GM12873 (cell line): ENCODE results near the gene COL3A1.

Experiments
- TF ChIP-seq, protein P1 (sequence below): IDR thresholded peaks from 2 replicates; pipeline ENCODE4 v1.5.1; 2012; ENCODE audit warnings: low read depth, mild to moderate bottlenecking, moderate library complexity, low read length, control low read depth; ENCODE audit not compliant: insufficient read depth; ENCODE audit errors: missing control alignments

The COL3A1 gene

DNA sequence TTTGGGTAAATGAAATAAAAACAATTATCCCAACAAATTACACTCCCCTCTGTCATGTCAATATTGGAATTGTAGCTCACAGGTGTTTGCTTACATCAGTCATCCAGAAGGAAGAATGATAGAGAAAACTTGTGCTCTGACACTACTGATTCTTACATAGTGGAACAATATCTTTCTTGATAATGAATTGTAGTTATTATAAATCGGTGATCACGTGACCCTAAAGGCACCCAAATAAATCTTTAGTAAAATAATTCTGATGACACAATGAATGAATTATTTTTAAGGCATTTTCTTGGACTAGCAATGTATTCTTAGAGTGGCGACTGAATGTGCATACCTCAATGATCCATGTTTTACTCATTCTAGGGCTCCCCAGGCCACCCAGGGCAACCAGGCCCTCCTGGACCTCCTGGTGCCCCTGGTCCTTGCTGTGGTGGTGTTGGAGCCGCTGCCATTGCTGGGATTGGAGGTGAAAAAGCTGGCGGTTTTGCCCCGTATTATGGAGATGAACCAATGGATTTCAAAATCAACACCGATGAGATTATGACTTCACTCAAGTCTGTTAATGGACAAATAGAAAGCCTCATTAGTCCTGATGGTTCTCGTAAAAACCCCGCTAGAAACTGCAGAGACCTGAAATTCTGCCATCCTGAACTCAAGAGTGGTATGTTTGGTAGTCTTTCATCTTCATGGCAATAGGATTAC lies 34.5 kb downstream of the COL3A1 start:
- TF ChIP-seq, protein P1, sequence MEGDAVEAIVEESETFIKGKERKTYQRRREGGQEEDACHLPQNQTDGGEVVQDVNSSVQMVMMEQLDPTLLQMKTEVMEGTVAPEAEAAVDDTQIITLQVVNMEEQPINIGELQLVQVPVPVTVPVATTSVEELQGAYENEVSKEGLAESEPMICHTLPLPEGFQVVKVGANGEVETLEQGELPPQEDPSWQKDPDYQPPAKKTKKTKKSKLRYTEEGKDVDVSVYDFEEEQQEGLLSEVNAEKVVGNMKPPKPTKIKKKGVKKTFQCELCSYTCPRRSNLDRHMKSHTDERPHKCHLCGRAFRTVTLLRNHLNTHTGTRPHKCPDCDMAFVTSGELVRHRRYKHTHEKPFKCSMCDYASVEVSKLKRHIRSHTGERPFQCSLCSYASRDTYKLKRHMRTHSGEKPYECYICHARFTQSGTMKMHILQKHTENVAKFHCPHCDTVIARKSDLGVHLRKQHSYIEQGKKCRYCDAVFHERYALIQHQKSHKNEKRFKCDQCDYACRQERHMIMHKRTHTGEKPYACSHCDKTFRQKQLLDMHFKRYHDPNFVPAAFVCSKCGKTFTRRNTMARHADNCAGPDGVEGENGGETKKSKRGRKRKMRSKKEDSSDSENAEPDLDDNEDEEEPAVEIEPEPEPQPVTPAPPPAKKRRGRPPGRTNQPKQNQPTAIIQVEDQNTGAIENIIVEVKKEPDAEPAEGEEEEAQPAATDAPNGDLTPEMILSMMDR, result no peak

DNA sequence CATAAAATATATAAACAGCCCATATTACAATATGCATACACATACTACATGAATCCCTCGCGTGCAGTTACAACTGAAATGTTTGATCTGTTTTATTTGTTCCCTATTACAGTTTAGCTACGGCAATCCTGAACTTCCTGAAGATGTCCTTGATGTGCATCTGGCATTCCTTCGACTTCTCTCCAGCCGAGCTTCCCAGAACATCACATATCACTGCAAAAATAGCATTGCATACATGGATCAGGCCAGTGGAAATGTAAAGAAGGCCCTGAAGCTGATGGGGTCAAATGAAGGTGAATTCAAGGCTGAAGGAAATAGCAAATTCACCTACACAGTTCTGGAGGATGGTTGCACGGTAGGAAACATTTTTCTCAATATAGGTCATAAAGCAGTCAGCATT lies 36.4 kb downstream of the COL3A1 start:
- TF ChIP-seq, protein P1, result no peak

DNA sequence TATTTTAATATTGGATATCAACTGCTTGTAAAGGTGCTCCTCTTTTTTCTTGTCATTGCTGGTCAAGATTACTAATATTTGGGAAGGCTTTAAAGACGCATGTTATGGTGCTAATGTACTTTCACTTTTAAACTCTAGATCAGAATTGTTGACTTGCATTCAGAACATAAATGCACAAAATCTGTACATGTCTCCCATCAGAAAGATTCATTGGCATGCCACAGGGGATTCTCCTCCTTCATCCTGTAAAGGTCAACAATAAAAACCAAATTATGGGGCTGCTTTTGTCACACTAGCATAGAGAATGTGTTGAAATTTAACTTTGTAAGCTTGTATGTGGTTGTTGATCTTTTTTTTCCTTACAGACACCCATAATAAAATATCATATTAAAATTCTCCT lies 38.2 kb downstream of the COL3A1 start:
- TF ChIP-seq, protein P1, result no peak

DNA sequence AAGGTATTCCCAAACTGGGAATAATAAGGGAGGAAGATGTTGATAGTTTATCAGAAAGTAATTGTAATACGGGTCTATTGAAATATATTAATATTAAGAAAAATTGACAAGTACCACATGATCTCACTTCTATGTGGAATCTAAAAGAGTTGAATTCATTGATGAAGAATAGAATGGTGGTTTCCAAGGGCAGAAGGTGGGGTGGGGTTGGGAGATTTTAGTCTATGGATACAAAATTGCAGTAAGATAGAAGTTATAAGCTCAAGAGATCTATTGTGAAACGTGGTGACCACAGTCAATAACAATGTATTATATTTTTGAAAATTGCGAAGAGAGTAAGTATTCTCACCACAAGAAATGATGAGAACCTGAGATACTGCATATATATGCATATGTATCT lies 38.9 kb downstream of the COL3A1 start:
- TF ChIP-seq, protein P1, result no peak

DNA sequence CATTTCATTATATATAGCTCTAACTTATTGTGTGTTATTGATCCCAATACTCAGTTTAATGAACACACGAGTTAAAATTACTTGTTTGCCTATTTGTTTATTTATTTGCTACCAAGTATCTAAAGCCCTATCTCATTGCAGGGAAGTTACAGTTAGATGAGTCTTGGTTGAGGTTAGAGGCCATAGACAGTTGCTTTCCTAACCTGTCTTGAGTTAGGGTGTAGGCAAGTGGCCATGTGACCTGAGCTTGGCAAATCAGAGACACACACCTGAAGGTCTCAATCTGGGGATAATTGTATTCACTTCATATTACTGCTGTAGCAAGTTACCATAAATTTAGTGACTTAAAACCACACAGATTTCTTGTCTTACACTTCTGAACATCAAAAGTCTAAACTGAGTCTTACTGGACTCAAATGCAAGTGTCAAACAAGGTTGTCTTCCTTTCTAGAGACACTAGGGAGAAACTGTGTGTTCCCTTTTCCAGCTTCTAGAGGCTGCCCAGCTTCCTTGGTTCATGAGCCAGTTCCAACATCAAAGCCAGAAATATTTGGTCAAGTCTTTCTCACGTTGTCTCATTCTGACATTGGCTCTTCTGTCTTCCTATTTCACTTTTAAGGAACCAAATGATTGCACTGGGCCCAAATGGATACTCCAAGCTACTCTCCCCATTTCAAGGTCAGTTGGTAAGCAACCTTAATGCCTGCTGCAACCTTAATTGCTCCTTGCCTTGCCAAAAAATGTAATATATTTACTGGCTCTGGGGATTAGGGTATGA lies 39.7 kb downstream of the COL3A1 start:
- TF ChIP-seq, protein P1, result no peak

DNA sequence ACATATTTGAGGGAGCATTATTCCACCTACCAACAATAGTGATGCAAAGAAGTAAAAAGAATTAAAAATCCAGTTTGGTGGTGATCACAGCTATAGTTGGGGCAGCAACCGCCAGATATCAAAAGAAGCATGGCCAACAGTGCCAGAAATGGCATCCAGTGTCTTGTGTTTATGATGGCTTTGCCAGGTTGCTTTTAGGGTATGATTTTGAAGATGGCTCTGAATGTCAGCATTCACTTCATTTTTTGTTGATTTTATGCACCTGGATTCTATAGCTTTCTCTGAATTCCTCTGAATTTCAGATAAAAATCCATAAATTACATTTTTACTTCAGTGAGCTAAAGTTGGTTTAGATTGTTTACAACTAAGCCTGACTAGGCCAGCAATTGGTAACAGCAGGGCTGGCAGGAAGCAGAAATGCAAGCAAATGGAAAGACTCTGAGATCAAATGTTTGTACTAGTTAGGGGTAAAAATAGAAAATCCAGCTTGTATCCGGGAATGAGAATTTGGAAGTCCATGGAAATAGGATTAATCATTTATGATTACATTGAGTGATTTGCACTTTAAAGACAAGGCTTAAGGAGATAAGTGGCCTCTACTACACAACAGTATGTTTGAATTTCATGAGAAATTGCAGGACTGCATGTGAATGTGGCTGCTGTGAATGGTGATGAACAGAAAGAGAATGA lies 40.4 kb downstream of the COL3A1 start:
- TF ChIP-seq, protein P1, result no peak

DNA sequence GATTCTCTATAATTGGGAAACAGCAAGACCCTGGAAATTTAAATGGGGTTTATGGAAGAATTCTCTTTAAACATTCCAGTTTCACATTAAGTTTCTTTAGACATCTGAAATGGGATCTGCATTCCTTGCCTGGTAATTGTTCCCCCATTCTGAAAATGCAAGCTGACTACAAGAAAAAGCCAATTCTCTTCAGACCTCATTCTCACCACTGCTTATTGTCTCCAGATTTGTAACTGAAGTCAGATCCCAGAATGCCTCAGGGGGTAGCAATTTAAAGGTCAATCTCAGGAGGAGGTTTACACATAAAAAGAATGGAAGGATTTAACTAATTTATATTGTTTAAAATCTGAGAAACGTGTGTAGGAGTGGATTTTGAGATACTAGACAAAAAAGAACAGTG lies 41.2 kb downstream of the COL3A1 start:
- TF ChIP-seq, protein P1, result no peak
